ENCODE measurements around the gene PLXNA2.

PLXNA2 gene

DNA sequence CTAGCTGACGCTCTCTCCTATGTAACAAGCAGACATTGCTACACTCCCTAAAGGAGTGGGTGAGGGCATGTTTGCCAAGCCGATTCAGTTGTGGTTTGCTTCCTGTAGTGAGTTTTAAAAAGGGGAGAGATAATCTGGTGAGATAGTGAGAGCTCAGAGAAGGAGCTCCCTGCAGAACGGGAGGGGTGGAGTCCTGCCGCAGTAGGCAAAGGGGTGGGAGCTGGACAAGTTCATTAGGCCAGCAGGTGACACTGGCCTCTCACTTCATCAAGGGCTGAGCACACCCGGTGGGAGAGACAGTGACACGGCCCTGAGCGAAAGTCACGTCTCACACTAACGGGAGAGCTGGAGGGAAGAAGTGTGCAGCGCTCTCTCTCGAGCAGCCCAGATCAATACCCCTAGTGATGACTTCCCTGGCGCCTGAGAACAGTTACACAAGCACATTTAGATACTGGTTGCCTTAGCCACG lies 189.2 kb downstream of the PLXNA2 start:
- DNase-seq = no peak

DNA sequence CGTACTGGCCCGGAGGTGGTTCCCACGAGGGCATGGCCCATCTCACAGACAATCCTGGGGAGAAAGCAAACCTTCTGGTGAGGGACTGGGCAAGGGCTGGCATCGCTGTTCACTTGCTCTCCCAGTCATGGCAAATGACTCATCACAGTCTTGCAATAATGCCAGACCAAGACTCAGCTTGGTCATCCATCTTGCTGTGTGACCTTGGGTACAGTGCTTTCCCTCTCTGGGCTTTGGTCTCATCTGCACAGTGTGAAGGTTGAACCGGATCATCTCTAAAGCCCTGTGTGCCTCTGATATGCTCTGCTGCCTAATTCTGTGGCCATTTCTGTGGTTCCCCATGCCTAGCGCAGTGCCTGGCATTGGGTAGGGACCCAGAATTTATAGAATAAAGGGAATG lies 189.7 kb downstream of the PLXNA2 start:
- DNase-seq = no peak

DNA sequence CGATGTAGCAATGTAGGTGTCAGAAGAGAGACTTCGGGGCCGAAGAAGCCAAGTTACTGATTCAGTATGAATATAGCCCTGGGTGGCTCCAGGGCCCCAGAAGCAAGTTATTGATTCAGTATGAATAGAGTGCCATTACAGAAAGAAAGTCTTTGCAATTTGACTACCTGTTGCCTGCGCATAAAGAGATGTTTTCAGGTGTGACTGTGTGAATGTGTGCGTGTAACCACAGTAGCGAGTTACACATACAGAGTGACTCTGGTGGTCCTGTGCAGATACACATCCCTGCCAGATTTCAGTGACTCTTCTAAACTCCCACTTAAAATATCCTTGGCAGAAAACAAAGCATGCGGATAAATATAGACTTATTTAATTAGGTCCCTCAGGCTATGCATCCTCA lies 190.5 kb downstream of the PLXNA2 start:
- no peak for DNase-seq

DNA sequence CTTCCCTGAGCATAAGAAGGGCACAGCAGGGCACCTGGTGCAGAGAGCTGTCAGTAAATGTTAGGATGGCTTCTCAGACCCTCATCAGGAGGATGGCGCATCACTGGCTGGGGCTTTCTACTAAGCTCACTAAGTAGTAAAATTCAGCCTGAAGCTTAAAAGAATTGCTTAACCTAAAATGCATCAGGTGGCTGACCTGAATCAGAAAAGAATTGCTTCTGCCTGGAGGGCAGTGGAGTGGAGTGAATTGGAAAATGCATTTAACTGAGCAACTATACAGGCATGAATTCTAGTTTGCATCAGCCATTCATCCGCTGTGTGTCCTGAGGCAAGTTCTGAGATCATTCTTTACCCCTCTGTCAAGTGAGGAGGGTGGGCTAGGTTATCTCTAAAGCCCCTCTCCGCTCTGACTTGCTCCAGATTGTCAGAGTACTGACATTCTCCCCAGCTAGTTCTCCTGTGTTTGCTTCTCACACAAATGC lies 191.2 kb downstream of the PLXNA2 start:
- no peak for DNase-seq

DNA sequence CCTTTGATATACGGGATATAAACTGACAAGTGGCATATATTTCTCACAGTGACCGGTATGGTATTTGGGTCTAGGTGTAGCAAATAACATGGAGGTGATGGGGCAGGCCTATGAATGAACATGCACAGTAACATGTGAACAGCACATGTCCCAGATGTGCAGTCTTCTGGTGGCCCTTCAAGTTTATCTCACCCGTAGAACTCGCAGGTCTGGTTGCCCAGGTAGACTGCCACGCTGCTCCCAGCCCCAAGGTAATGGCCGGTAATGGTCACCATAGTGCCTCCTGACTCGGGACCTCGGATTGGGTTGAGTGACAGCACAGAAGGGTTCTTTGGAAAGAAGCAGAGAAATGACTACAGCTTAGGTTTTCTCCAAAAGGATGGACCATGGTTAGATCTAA lies 192.0 kb downstream of the PLXNA2 start:
- no peak for DNase-seq

DNA sequence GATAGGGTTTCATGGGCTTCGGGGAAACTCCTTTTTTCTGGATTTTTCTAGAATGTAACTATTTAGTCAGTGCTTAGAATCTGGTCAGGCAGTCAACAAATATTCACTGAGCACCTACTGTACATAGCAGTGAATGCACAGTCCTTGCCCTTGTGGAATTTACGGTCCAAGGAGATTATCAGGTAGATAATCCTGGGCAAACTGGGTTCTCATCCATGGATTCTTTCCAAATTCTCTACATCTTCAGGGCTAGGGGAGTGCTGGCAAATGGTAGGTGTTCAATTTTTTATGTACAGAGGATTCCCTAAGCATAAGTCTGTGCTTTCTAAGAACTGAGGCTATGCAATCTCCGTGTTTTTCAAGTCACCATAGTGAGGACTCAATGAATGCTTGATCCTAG lies 192.5 kb downstream of the PLXNA2 start:
- no peak for DNase-seq

DNA sequence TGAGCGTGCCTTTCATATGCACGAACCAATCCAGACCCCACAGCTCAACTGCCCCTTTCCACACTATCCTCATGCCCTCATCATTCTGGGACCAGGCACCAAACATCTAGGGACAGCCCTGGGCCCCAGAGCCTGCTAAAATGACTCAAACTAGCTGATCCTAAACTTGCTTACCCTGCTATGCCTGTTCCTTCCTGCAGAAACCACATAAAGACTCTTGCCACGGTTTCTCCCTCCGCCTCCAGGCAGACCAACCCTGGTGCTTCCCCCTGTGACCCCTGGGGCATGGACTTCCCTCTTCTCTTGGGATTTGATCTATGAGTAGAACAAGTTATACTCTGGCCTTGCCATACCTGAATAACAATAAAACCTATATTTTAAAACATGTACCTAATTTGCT lies 195.3 kb downstream of the PLXNA2 start:
- DNase-seq = no peak

DNA sequence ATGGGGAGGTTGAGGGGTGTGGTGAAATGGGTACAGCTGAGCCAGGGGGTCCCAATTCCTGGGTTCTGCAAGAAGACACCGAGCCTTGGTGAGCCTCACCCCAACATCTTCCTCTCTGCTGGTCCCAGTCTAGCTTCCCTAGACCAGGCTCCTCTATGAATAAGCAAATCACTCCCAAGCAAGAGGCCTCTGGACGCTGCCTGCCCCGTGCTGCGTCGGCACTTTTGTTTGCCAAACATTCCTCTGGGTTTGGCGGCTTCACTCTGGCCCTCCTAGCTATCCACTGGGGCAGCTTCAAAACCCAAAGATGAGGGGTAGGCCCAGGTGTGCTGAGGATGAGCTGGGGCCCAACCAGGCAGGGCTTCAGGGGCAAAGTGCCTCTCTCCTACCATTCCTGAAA lies 196.2 kb downstream of the PLXNA2 start:
- DNase-seq = no peak

DNA sequence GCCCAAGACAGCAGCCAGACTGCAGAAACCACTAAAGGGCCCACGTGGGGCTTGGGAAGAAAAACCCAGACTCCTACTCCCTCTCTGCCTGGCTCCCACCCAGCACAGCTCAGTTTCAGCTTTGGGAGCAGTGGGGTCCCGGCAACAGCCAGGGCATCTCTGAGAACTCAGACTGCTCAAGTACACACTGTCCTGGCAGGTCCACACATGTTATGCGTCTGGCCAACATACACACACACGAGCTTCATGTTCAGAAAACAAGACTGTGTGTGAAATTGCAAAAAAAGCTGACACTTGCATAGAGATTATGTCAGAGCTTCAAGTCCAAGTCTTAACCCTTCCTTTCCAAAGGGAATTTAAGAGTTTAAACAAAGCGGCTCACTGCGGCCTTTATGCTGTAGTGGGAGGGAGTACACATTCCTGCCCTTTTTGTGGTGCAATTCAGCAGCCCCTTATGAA lies 196.7 kb downstream of the PLXNA2 start:
- DNase-seq = no peak

DNA sequence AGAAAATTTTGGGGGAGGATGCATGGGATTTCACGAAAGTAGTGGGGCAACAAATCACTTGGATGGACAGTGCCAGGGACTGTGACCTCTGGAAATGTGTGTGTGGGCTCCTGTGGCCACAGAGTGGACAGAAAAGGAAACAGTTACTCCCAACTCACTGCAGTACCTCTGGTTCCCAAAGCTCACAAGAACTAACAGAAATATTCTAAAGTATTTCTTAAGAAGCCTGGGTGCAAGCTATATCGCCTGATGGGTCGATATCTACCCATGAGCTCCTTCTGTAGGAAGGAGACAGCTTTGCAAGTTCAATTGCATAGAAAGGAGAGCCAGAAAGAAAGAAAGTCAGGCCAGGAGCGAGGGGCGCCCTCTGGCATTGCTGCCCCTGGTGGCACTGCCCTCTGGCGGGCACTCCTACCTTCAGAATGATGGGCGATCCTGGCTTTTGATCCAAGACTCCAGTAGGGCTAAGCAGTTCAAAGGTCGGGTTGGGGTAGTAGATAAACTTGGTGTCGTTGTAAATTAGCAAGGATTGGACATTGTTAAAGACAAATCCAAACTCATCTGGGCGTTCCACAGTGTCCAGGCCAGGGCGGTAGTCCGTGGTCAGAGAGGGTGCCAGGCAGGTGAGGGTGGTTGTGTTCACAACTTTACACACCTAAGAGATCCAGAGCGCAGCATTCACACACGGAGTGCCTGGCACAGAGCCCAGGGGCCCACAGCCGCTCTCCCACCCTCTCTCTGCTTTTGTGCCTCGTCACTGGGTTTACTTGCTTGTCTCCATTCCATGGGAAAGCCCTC lies 198.5 kb downstream of the PLXNA2 start:
- DNase-seq = no peak

DNA sequence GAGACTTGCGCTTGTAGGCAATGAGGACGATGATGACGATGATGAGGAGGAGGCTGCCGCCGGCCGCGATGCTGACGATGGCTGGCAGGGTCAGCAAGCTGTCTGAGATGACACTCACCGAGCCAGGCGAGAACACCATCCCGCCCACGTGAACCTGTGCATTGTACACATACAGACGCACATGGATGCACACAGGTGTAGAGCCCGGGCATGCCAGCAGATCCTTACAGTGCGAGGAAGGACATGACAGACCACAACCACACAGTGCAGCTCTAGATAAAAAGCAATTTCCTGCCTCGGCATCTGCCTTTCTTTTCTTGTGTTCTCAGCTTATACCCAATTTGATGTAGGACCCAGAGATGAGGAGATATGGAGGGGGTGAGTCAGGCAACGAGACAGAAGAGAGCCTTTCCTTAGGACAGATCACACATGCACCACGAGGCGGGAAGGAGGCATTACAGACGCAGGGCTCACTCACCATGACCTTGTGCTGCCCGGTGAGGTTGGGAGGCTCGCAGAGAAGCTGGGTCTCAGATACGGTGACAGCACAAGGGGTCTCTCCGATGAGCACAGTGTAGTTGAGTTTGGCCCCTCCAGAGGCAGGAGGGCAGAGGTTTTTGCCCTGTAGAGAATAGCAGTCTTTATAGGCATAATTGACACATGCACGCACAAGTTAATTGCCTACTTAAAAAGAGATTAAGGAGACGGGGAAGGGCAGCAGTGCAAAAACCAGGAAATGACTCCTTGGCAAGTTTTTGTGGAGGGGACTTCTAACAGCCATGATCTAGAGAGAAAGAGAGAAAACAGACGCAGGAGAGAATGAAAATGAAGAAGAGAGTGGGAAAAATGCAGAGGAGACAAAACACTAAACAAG lies 199.4 kb downstream of the PLXNA2 start:
- no peak for DNase-seq

DNA sequence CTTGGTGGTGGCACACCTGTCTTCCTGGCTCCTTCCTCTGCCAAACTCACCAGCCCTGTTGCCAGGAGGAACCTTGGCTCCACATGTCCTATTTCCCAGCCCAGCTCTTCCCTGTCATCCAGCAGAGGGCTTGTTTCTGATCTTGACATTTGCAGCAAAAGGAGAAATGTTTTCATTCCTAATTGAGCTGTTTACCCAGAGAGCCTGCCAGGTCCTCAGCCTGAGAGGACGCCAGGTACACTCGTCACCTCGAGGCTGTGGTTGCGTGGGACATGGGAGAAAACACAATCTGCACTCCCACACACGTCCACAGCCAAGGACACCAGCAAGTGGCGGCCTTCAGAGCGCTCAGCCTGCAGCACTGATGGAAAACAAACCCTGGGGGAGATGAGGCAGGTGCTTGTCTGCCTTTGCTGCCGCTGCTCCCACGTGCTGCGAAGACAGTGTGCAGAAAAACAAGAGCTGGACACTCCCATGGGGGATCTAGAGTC lies 200.4 kb downstream of the PLXNA2 start:
- DNase-seq = no peak

DNA sequence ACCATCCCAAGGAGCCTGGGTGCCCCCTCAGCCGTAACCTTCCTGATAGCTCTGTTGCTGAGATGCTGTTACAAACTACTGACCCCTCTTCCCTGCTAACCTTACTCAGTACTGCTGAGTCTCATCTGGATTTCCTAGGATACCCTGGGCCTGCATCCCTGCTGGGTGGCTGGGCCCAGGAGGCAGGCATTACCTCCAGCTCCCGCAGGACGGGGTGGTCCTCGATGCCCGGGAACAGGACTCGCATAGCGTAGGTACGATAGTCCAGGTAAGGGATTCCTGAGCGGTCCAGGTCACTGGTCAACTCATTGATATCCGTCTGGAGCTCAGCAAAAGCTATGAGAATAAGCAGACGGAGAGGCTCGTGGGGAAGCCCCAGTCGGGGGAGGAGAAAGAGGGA lies 201.3 kb downstream of the PLXNA2 start:
- DNase-seq = no peak

DNA sequence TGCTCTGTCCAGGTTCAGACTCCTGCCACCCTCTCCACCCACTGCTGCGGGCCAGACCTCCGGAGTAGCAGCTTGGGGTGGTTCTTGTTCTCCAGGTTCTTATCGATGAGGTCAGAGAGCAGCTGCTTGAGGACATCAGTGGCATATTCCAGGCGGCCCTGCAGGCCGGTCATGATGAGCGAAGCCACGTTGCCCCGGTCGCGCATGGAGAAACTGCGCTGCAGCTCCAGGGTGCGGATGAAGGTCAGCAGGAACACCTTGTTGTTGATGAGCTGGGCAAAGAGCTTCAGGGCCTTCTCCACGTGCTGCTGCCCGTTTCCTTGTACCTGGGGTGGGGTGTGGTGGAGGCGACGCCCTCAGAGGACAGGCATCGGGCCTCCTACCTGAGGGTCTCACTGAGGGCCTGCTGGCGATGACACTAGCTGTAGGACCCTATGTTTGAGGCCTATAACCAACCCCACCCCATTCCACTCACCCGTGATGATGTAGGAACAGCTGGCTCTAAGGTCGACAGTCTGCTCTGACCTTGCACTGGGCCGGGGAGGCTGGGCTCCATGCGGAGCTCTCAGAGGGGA lies 202.1 kb downstream of the PLXNA2 start:
- DNase-seq = no peak

DNA sequence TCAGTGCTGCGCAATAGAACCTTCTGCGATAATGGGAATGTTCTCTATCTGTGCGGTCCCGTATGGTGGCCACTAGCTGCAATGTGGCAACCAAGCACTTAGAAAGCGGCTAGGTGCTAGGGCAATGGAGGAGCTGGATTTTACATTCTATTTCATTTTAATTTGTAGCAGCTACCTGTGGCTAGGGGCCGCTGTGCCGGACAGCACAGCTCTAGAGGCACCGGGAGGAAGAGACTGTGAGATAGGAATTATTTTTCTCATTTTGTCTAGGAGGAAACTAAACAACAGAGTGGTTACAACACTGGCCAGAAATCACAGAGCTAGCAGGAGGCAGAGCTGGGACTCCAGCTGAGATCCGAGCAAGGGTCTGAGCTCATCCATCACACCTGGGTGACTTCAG lies 202.7 kb downstream of the PLXNA2 start:
- no peak for DNase-seq

DNA sequence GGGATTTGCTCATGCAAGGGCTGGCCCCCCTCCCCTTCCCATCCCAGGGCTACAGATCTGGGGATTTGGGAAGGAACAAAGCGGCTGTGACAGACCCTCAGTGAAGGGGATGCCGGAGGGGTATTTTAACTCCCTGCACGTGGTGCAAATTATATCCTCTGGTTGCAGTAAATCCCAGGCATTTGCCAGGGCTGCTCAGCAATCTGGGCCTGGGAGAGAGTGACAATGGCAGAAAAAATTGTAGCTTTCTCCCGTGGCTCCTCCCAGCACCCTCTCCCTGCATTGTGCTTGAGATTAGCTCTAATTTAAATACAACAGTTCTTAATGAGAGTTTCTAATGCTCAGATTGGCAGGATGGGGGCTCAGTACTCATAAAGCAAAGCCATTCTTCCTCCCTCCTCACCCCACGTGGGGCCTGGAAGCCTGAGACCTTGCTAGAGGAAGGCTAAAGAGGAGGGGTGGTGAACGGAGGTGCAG lies 203.3 kb downstream of the PLXNA2 start:
- DNase-seq = no peak

DNA sequence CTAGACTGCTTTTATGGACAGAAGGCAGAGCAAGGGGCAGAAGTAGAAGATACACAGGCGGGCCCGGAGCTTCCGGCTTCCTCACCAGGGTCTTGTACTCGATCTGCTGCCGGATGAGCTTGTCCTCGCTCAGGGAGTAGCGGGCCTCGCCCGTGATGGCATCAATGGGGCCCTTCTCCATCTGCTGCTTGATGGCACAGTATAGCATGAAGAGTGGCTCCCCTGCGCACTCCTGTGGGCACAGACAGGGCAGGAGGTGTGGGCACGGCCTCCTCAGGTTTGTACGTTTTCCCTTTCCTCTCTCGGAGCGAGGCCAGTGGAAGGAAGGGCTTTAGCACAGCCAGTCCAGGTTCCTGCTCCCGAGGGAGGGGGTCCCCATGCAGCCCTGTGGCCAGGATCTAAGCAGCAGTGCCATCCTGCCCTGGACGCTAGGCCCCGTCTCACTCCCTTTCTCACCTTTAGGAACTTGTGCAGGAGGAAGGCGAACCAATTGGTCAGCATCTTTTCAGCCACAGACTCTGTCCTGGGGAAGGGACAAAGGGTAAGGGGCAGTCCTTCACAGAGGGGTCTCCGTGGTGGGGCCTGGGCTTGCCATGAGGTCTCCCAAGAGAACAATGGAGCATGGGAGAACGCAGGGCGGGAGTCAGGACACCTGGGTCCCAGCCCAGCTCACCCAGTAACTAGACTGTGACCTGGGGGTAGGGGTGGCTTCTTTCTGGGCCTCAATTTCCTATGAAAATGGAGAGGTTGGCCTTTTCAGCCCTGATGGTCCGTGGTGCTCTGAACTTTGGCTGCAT lies 204.4 kb downstream of the PLXNA2 start:
- no peak for DNase-seq

DNA sequence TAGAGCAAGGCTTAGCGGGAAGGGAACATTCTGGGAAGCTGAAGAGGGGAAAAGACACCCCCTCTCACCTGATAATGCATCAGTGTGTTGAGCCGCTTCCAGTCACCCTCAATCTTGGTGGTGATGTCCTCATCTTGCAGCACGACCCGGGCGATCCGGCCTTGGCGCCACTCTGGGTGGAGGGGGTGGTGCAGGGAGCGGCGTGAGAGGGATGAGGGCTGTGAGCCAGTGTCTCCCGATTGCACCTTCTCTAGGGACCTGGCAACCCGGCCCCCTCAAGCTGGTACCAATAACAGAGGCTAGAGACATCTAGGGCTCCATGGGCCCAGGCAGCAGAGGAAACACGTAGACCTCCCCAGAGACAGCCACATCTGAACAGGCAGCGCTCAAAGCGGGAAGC lies 205.9 kb downstream of the PLXNA2 start:
- DNase-seq = no peak

DNA sequence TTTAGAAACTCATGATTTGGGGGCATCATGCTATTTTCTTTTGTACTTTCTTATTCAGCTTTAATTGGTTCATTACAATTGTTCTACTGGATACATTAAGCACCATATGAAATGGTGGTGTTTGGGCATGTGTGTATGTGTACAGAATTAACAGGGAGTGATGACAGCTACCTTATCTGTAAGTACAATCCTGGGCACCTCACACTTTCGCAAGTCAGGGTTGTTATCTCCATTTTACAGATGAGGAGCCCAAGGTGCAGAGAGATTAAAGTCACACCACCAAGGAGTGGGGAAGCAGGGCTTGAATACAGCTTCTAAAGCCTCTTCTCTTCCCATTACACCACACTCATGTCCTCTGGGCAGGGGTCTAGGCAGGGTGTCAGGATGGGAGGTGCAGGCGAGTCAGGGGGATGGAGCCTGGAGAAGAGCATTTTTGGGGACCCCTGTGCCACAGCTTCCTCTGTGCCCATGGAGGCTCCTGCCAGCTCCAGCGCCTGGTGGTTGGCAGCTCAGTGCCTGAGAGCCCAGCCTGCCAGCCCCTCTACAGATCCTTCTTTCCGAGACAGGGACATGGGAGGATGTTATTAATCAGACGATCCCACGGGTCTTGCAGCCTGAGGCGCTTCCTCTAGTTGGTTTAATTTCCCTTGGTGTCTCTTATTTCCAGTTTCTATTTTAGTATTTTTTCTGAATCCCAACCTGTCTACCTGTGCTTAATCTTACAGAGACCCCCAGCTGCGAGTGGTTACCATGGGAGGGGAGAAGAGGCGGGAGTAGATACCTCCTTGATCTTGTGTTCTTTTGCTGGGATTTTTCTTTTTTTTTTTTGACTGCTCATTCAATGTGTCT lies 207.0 kb downstream of the PLXNA2 start:
- no peak for DNase-seq

DNA sequence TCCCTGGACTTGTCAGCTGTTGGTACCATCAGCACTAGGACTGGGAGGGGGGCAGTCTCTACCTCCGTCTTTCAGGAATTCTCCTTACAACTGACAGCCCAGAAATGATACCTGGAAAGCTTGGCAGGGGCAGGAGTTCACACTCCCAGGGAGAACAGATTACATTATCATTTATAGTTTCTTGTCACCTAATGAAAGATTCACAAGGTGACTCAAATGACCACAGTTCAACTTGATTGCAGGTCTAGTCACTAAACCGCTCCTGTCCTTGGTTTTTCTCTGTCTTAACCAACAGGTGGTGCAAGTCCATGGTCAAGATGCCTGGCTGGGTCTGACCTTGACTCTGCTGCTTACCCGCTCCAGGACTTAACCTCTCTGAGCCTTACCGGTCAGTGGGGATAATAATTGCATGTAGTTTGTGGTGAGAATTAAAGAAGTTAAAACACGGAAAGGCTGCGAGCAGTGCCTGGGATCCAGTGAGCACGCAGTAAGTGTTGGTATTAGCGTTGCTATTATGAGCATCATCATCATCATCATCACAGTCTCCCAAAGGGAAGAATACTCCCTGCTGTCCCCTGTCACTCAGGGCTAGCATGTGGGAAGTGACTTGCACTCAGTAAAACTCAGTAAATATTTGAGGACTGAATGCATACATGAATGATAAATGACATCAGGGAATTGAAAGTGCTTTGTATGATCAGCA lies 207.9 kb downstream of the PLXNA2 start:
- DNase-seq = no peak

DNA sequence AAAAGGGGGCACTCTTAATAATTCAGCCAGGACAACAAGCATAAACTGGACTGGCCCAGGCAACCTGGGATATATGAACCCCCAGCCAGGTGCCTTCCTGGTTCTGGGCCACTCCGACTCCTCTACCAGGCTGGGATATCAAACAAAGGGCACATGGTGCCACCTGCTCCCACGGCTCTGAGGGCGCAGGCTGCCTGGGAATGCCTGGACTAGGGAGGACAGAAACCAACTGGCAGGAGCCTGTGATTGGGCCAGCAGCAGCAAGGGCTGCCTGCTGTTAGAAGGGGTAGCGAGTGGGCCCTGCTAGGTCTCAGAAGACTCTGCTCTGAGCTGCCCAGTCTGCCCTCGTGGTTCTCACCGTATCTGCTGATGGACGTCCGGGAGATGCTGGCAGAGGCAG lies 210.0 kb downstream of the PLXNA2 start:
- DNase-seq = no peak
